Femur (tissue), 1 donor: ENCODE results near the gene SWSAP1.
A peak's percentile ranks its signal among the peaks of the same experiment; 100 is the strongest.

Source experiments
- DNase-seq: peaks from one replicate; pipeline ENCODE4 v3.0.0-alpha.2; 2017

The SWSAP1 gene

GRCh38 chr19:11416346-11417052, 42.0 kb downstream of the SWSAP1 start:
- no peak for DNase-seq

- no peak for DNase-seq
These were observed 43.7 kb downstream of the SWSAP1 start for GRCh38 chr19:11418094-11418548.

GRCh38 chr19:11418549-11419506, 44.4 kb downstream of the SWSAP1 start, which contains the start of gene RGL3:
Gene RGL3 (minus strand): TSS chr19:11419314. CDS start chr19:11419278, 36 bp downstream.
- DNase-seq: no peak

- DNase-seq: no peak
These were observed 46.2 kb downstream of the SWSAP1 start for GRCh38 chr19:11420429-11421370.

GRCh38 chr19:11421371-11422098, 47.1 kb downstream of the SWSAP1 start:
- DNase-seq: peak; percentile 44

- peak; percentile 80 for DNase-seq
These were observed 47.9 kb downstream of the SWSAP1 start for GRCh38 chr19:11422163-11423065.

- no peak for DNase-seq
These were observed 48.8 kb downstream of the SWSAP1 start for GRCh38 chr19:11423164-11423790.

GRCh38 chr19:11423791-11424181, 49.3 kb downstream of the SWSAP1 start:
- DNase-seq: no peak
